ENCODE results near the gene GSG1. TPM values are rescaled to one million over a fixed set of nuclear protein-coding genes. Genes with fewer than 3 reads are reported as not detected.

The GSG1 gene
- total RNA-seq, 1 experiment from 2014 or later: not detected

DNA sequence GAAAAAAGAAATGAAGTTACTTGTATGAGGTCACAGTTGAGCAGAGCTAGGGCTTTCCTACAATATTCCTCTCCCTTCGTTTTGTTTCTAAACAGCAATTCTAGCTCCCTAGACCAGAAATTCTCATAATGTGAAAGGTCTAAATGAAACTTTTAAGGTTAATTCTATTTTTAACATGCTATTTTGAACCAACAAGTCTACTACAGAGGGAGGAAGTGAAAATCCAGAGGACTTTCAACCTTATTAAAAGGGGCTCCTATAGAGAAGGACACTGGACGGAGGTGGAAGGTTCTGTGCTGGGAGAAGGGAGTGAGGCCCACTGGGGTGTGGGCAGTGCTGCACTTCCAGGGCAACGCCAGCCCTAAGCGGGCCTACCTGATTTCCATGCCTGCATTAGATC is 13.4 kb downstream of the GSG1 start:
- RAD21 ChIA-PET (ENCODE audit: low non-redundant PET in 1 of 2, low total read pairs in 2 of 2, uncharacterized antibody in 2 of 2, unreplicated experiment in 2 of 2): no interaction called here
- CTCF ChIA-PET: no interaction called here

DNA sequence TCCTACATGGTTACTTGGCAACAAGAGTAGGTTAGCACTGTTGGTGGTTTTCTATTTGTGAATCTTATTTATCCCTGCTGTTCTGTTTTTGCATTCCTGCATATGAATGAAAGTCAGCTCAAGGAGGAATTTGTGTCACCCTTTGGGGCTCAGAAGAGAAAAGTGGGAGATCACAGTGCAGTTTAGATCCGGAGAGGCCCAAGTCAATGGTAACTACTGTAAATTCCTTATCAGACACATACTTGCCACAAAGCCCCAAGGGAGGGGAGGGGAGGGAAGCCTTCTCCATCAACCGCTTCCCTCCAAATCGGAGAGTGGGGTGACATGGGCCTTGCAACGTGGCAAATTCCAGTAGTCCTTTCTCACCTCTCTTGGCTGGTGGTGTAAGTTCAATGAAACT is 15.0 kb downstream of the GSG1 start:
- no peak overlapping the region for H3K9ac ChIP-seq (ENCODE audit: low read length)
- intact Hi-C loops (cut with micrococcal nuclease): no loop called here
- no peak overlapping the region for H3K4me3 ChIP-seq (replicated peaks in 1 of 2; ENCODE audit: low read depth in 1 of 2, low read length in 2 of 2)
- ChIA-PET POLR2A (interaction anchor here (1.3 kb wide), 1 partner anchor 45 kb away, joined by 3 read pairs; the partner anchor contains the start of gene FAM234B), CTCF (interaction anchor here (1.0 kb wide), 1 partner anchor 124 kb away, joined by 4 read pairs; no protein-coding TSS in a partner anchor), RAD21 (ENCODE audit: low non-redundant PET in 1 of 2, low total read pairs in 2 of 2, uncharacterized antibody in 2 of 2, unreplicated experiment in 2 of 2) (no interaction called here)
- no peaks in the 10 kb centered on the region for H3K36me3 ChIP-seq (ENCODE audit: control insufficient read depth in 1 of 2, insufficient read depth in 2 of 2, low read length in 2 of 2)
- ATAC-seq: no peak
- H3K4me2 ChIP-seq (ENCODE audit: low read length): no peak overlapping the region
- H3K27ac ChIP-seq (ENCODE audit: low read depth, low read length): no peak overlapping the region
- no peaks in the 10 kb centered on the region for H3K9me3 ChIP-seq (ENCODE audit: control insufficient read depth in 1 of 2, insufficient read depth in 1 of 2, low read depth in 1 of 2, low read length in 2 of 2)
- no peaks in the 10 kb centered on the region for H3K79me2 ChIP-seq (ENCODE audit: insufficient read depth, low read length)
- no peak for DNase-seq (ENCODE audit: low read depth, low spot score)
- no TSS peak for BruUV-seq (replicated peaks)
- peaks cover 0 to 5% of the 10 kb centered on the region in 2 experiments; a peak in 2 of 4 replicates for H3K4me1 ChIP-seq (ENCODE audit: control insufficient read depth in 1 of 2, insufficient read depth in 2 of 2, low read length in 2 of 2)
- H2AFZ ChIP-seq (ENCODE audit: low read depth, low read length, poor library complexity, severe bottlenecking): no peak overlapping the region
- no peaks in the 10 kb centered on the region for H3K27me3 ChIP-seq (ENCODE audit: insufficient read depth, low read length)
- H3K9me2 ChIP-seq (ENCODE audit: insufficient read depth): no peaks in the 10 kb centered on the region
- H4K20me1 ChIP-seq (ENCODE audit: insufficient read depth): no peaks in the 10 kb centered on the region
- TF ChIP-seq POLR2AphosphoS5 (IDR thresholded peaks at IDR 0.05; ENCODE audit: low read depth, low read length) (no peak), EGR1 (IDR thresholded peaks at IDR 0.05; ENCODE audit: low read depth) (no peak), YY1 (IDR thresholded peaks at IDR 0.05; ENCODE audit: extremely low read depth, insufficient replicate concordance, low read depth, low read length) (no peak), SRF (IDR thresholded peaks at IDR 0.05; ENCODE audit: low read depth) (no peak), JUND (IDR thresholded peaks at IDR 0.05) (no peak), POLR2A (IDR thresholded peaks at IDR 0.05; ENCODE audit: borderline replicate concordance, extremely low read depth, insufficient read depth, insufficient read length) (no peak), EZH2 (IDR thresholded peaks at IDR 0.05) (no peak), FOSL1 (IDR thresholded peaks at IDR 0.05; ENCODE audit: low read depth) (no peak), TCF7L2 (IDR thresholded peaks at IDR 0.05; ENCODE audit: borderline replicate concordance, extremely low read depth, insufficient read depth, insufficient read length) (no peak), SP1 (IDR thresholded peaks at IDR 0.05; ENCODE audit: low read depth) (no peak), CBX3 (IDR thresholded peaks at IDR 0.05; ENCODE audit: low read depth) (no peak), RAD21 (IDR thresholded peaks at IDR 0.05; ENCODE audit: low read depth) (no peak), CEBPB (IDR thresholded peaks at IDR 0.05; ENCODE audit: low read depth) (no peak)
- TF ChIP-seq, protein P1, sequence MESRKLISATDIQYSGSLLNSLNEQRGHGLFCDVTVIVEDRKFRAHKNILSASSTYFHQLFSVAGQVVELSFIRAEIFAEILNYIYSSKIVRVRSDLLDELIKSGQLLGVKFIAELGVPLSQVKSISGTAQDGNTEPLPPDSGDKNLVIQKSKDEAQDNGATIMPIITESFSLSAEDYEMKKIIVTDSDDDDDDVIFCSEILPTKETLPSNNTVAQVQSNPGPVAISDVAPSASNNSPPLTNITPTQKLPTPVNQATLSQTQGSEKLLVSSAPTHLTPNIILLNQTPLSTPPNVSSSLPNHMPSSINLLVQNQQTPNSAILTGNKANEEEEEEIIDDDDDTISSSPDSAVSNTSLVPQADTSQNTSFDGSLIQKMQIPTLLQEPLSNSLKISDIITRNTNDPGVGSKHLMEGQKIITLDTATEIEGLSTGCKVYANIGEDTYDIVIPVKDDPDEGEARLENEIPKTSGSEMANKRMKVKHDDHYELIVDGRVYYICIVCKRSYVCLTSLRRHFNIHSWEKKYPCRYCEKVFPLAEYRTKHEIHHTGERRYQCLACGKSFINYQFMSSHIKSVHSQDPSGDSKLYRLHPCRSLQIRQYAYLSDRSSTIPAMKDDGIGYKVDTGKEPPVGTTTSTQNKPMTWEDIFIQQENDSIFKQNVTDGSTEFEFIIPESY (IDR thresholded peaks at IDR 0.05; ENCODE audit: extremely low read depth, insufficient replicate concordance, low read length): no peak
- TF ChIP-seq, protein P2, sequence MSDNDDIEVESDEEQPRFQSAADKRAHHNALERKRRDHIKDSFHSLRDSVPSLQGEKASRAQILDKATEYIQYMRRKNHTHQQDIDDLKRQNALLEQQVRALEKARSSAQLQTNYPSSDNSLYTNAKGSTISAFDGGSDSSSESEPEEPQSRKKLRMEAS (IDR thresholded peaks at IDR 0.05): no peak
- TF ChIP-seq, protein P3, sequence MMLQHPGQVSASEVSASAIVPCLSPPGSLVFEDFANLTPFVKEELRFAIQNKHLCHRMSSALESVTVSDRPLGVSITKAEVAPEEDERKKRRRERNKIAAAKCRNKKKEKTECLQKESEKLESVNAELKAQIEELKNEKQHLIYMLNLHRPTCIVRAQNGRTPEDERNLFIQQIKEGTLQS (IDR thresholded peaks at IDR 0.05): no peak
- TF ChIP-seq, protein P4, sequence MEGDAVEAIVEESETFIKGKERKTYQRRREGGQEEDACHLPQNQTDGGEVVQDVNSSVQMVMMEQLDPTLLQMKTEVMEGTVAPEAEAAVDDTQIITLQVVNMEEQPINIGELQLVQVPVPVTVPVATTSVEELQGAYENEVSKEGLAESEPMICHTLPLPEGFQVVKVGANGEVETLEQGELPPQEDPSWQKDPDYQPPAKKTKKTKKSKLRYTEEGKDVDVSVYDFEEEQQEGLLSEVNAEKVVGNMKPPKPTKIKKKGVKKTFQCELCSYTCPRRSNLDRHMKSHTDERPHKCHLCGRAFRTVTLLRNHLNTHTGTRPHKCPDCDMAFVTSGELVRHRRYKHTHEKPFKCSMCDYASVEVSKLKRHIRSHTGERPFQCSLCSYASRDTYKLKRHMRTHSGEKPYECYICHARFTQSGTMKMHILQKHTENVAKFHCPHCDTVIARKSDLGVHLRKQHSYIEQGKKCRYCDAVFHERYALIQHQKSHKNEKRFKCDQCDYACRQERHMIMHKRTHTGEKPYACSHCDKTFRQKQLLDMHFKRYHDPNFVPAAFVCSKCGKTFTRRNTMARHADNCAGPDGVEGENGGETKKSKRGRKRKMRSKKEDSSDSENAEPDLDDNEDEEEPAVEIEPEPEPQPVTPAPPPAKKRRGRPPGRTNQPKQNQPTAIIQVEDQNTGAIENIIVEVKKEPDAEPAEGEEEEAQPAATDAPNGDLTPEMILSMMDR (IDR thresholded peaks at IDR 0.05 in 2 of 3, conservative IDR thresholded peaks at IDR 0.05 in 1 of 3; ENCODE audit: borderline replicate concordance in 1 of 3, insufficient read depth in 1 of 3, low read depth in 2 of 3, low read length in 2 of 3): no peak

More for the DNA sequence above, 13.4 kb downstream of the GSG1 start:
- Histone ChIP-seq H2AFZ (ENCODE audit: low read depth, low read length, poor library complexity, severe bottlenecking) (no peak overlapping the region), H3K27me3 (ENCODE audit: insufficient read depth, low read length) (no peaks in the 10 kb centered on the region), H4K20me1 (ENCODE audit: insufficient read depth) (no peaks in the 10 kb centered on the region), H3K79me2 (ENCODE audit: insufficient read depth, low read length) (no peaks in the 10 kb centered on the region), H3K27ac (ENCODE audit: low read depth, low read length) (no peak overlapping the region), H3K9ac (ENCODE audit: low read length) (no peak overlapping the region), H3K4me2 (ENCODE audit: low read length) (no peak overlapping the region), H3K36me3 (ENCODE audit: control insufficient read depth in 1 of 2, insufficient read depth in 2 of 2, low read length in 2 of 2) (no peaks in the 10 kb centered on the region), H3K4me3 (replicated peaks in 1 of 2; ENCODE audit: low read depth in 1 of 2, low read length in 2 of 2) (no peak overlapping the region), H3K9me2 (ENCODE audit: insufficient read depth) (no peaks in the 10 kb centered on the region), H3K9me3 (ENCODE audit: control insufficient read depth in 1 of 2, insufficient read depth in 1 of 2, low read depth in 1 of 2, low read length in 2 of 2) (no peaks in the 10 kb centered on the region), H3K4me1 (ENCODE audit: control insufficient read depth in 1 of 2, insufficient read depth in 2 of 2, low read length in 2 of 2) (peaks cover 9 to 21% of the 10 kb centered on the region in 2 experiments)
- BruUV-seq (replicated peaks): no TSS peak
- TF ChIP-seq POLR2A (IDR thresholded peaks at IDR 0.05; ENCODE audit: borderline replicate concordance, extremely low read depth, insufficient read depth, insufficient read length): no peak
- no peak for DNase-seq (ENCODE audit: low read depth, low spot score)
- no peak for ATAC-seq
- intact Hi-C loops (cut with micrococcal nuclease): loop anchor here (10.0 kb wide), 1 partner anchor 275 kb away; the partner anchor contains the start of gene DDX47
- POLR2A ChIA-PET: no interaction called here
